H9 (cell line): ENCODE data around the gene GORAB. TPM values are rescaled to one million over a fixed set of nuclear protein-coding genes. Genes with fewer than 3 reads are reported as not detected.

Source experiments
- DNase-seq: peaks from one replicate; pipeline ENCODE4 v3.0.0-alpha.2; 2017
- H2AFZ ChIP-seq: one replicate; pipeline ENCODE4 v1.6.1; 2013; ENCODE audit warnings: mild to moderate bottlenecking, low read length, control low read depth, moderate library complexity
- H2AK5ac ChIP-seq: 2 replicates; pipeline ENCODE4 v1.6.1; 2013; ENCODE audit warnings: low read length, control low read depth, mixed read lengths; ENCODE audit not compliant: insufficient read length
- H2BK120ac ChIP-seq: one replicate; pipeline ENCODE4 v1.6.1; 2013; ENCODE audit warnings: low read depth, mild to moderate bottlenecking, low read length, control low read depth, inconsistent platforms; ENCODE audit not compliant: poor library complexity, severe bottlenecking
- H2BK12ac ChIP-seq: 2 replicates; pipeline ENCODE4 v1.6.1; 2013; ENCODE audit warnings: low read length, control low read depth, mixed read lengths, low read depth; ENCODE audit not compliant: insufficient read length
- H2BK15ac ChIP-seq: 2 replicates; pipeline ENCODE4 v1.6.1; 2013; ENCODE audit warnings: low read depth, low read length, control low read depth
- H2BK20ac ChIP-seq: one replicate; pipeline ENCODE4 v1.6.1; 2013; ENCODE audit warnings: low read depth, mild to moderate bottlenecking, low read length, control low read depth, inconsistent platforms; ENCODE audit not compliant: poor library complexity, severe bottlenecking
- H2BK5ac ChIP-seq: 2 replicates; pipeline ENCODE4 v1.6.1; 2013; ENCODE audit warnings: low read length, control low read depth, mixed read lengths; ENCODE audit not compliant: insufficient read length
- H3K14ac ChIP-seq: 2 replicates; pipeline ENCODE4 v1.6.1; 2013; ENCODE audit warnings: low read length, control low read depth; ENCODE audit not compliant: insufficient read depth
- H3K18ac ChIP-seq: 2 replicates; pipeline ENCODE4 v1.6.1; 2013; ENCODE audit warnings: low read depth, mild to moderate bottlenecking, mixed read lengths, low read length, control low read depth; ENCODE audit not compliant: insufficient read length
- H3K23ac ChIP-seq: 2 replicates; pipeline ENCODE4 v1.6.1; 2013; ENCODE audit warnings: low read length, control low read depth, mixed read lengths, low read depth; ENCODE audit not compliant: insufficient read length
- H3K23me2 ChIP-seq: 2 replicates; pipeline ENCODE4 v1.6.1; 2013; ENCODE audit warnings: low read depth, mild to moderate bottlenecking, mixed read lengths, low read length, control low read depth; ENCODE audit not compliant: insufficient read length, poor library complexity, severe bottlenecking
- H3K27ac ChIP-seq: 2 replicates; pipeline ENCODE4 v1.5.1; 2013; ENCODE audit warnings: low read length, control low read depth, mixed read lengths, low read depth; ENCODE audit not compliant: insufficient read length
- H3K27me3 ChIP-seq: 2 replicates; pipeline ENCODE4 v1.6.1; 2013; ENCODE audit warnings: low read length, control low read depth, inconsistent platforms; ENCODE audit not compliant: insufficient read depth
- H3K4ac ChIP-seq: 2 replicates; pipeline ENCODE4 v1.6.1; 2013; ENCODE audit warnings: low read depth, mild to moderate bottlenecking, control low read depth, inconsistent platforms, low read length, moderate library complexity
- H3K4me1 ChIP-seq: 2 replicates; pipeline ENCODE4 v1.6.1; 2013; ENCODE audit warnings: low read length, control low read depth, inconsistent platforms; ENCODE audit not compliant: insufficient read depth
- H3K4me2 ChIP-seq: 2 replicates; pipeline ENCODE4 v1.6.1; 2013; ENCODE audit warnings: low read length, control low read depth, mixed read lengths; ENCODE audit not compliant: insufficient read length, insufficient read depth
- H3K56ac ChIP-seq: 2 replicates; pipeline ENCODE4 v1.6.1; 2013; ENCODE audit warnings: low read depth, mild to moderate bottlenecking, mixed read lengths, low read length, control low read depth; ENCODE audit not compliant: insufficient read length
- H3K79me1 ChIP-seq: 2 replicates; pipeline ENCODE4 v1.6.1; 2013; ENCODE audit warnings: low read depth, mild to moderate bottlenecking, moderate library complexity, low read length, control low read depth, inconsistent platforms; ENCODE audit not compliant: insufficient read depth, poor library complexity, severe bottlenecking
- H3K79me2 ChIP-seq: 2 replicates; pipeline ENCODE4 v1.6.1; 2013; ENCODE audit warnings: low read length, control low read depth, inconsistent platforms; ENCODE audit not compliant: insufficient read depth
- H3K9ac ChIP-seq: 2 replicates; pipeline ENCODE4 v1.6.1; 2013; ENCODE audit warnings: low read length, control low read depth, mixed read lengths; ENCODE audit not compliant: insufficient read length; ENCODE audit errors: extremely low read depth
- H3K9me3 ChIP-seq: one replicate; pipeline ENCODE4 v1.6.1; 2013; ENCODE audit warnings: low read depth, low read length, inconsistent platforms; ENCODE audit not compliant: control insufficient read depth
- H3T11ph ChIP-seq: one replicate; pipeline ENCODE4 v1.6.1; 2013; ENCODE audit warnings: mild to moderate bottlenecking, low read length, control low read depth, inconsistent platforms
- H4K20me1 ChIP-seq: one replicate; pipeline ENCODE4 v1.6.1; 2013; ENCODE audit not compliant: control insufficient read depth, insufficient read length, insufficient read depth
- H4K5ac ChIP-seq: 2 replicates; pipeline ENCODE4 v1.6.1; 2013; ENCODE audit warnings: low read depth, mild to moderate bottlenecking, mixed read lengths, low read length, control low read depth; ENCODE audit not compliant: insufficient read length
- H4K8ac ChIP-seq: replicated peaks from 2 replicates; pipeline ENCODE4 v1.6.1; 2013; ENCODE audit warnings: low read length, control low read depth, mixed read lengths, low read depth; ENCODE audit not compliant: insufficient read length
- H4K91ac ChIP-seq: 2 replicates; pipeline ENCODE4 v1.6.1; 2013; ENCODE audit warnings: low read depth, mild to moderate bottlenecking, moderate library complexity, mixed read lengths, low read length, control low read depth; ENCODE audit not compliant: insufficient read length
- H3K27ac Mint-ChIP-seq, 3 experiments: 2 replicates in 2 of 3; 3 replicates in 1 of 3; pipeline ENCODE4 v1.8.0; 2020 to 2021; ENCODE audit warnings: mixed read lengths in 3 of 3, mild to moderate bottlenecking in 1 of 3, moderate library complexity in 1 of 3
- H3K27me3 Mint-ChIP-seq: 2 replicates; pipeline ENCODE4 v1.8.0; 2021; ENCODE audit warnings: low read depth, mild to moderate bottlenecking, moderate library complexity, mixed read lengths
- H3K36me3 Mint-ChIP-seq, 3 experiments: 2 replicates in 2 of 3; 3 replicates in 1 of 3; pipeline ENCODE4 v1.8.0; 2020 to 2021; ENCODE audit warnings: low read depth in 3 of 3, mixed read lengths in 3 of 3; ENCODE audit not compliant: insufficient read depth in 1 of 3
- H3K4me1 Mint-ChIP-seq, 2 experiments: 2 replicates each; pipeline ENCODE4 v1.8.0; 2020; ENCODE audit warnings: mixed read lengths in 2 of 2
- H3K4me3 Mint-ChIP-seq, 2 experiments: 2 replicates in 1 of 2; 3 replicates in 1 of 2; pipeline ENCODE4 v1.8.0; 2020 to 2021; ENCODE audit warnings: mild to moderate bottlenecking in 2 of 2, mixed read lengths in 2 of 2, moderate library complexity in 1 of 2
- H3K9me3 Mint-ChIP-seq, 2 experiments: 2 replicates in 1 of 2; 3 replicates in 1 of 2; pipeline ENCODE4 v1.8.0; 2020; ENCODE audit warnings: mild to moderate bottlenecking in 2 of 2, mixed read lengths in 2 of 2, moderate library complexity in 1 of 2
- WGBS: extraction: QIAGEN DNeasy Blood & Tissue Kit; methylation state at CpG from one replicate; pipeline ENCODE4 v1.1.7; 2013; ENCODE audit warnings: missing lambda C conversion rate, low lambda C conversion rate, mixed read lengths; ENCODE audit not compliant: insufficient read length; ENCODE audit errors: extremely low coverage; 5-methylcytosine and 5-hydroxymethylcytosine counted together
- total RNA-seq: library from RNA; stranded (reverse); gene quantifications from 2 replicates; pipeline ENCODE4 v1.2.1, GENCODE V29; 2021
- TF ChIP-seq, protein P1 (sequence below): fragments of 200-600 bp; sonication (generic); conservative IDR thresholded peaks from 3 replicates; pipeline ENCODE4 v1.8.0; 2021; ENCODE audit warnings: antibody characterized with exemption, mild to moderate bottlenecking

Gene GORAB
- total RNA-seq, 1 experiment from 2014 or later = 17.8 TPM

GRCh38 chr1:170495006-170495405 is 37.0 kb upstream of the GORAB start:
- Mint-ChIP-seq H3K36me3 (no peaks in the 10 kb centered on the region), H3K27me3 (no peaks in the 10 kb centered on the region), H3K4me3 (no peak overlapping the region), H3K27ac (no peak overlapping the region; a peak in 2 of 7 replicates), H3K4me1 (peaks cover 14 to 34% of the 10 kb centered on the region in 2 experiments), H3K9me3 (no peaks in the 10 kb centered on the region)
- Histone ChIP-seq H3K23ac (no peak overlapping the region), H3K23me2 (no peaks in the 10 kb centered on the region), H3K4ac (no peak overlapping the region), H2BK12ac (no peak overlapping the region), H3K18ac (no peak overlapping the region), H4K8ac (no peak overlapping the region), H2AK5ac (no peak overlapping the region), H3K79me1 (no peaks in the 10 kb centered on the region), H3K9ac (no peak overlapping the region), H2BK120ac (no peak overlapping the region), H3T11ph (no peak overlapping the region), H3K14ac (no peak overlapping the region), H3K4me2 (no peak overlapping the region), H4K5ac (no peak overlapping the region), H4K20me1 (no peaks in the 10 kb centered on the region), H3K9me3 (no peaks in the 10 kb centered on the region), H3K27ac (no peak overlapping the region), H3K56ac (no peak overlapping the region), H2BK20ac (no peak overlapping the region), H4K91ac (no peak overlapping the region), H3K4me1 (no peaks in the 10 kb centered on the region; the same call in 1 of the 2 replicates), H3K79me2 (no peaks in the 10 kb centered on the region), H2BK5ac (no peak overlapping the region), H2BK15ac (no peak overlapping the region), H2AFZ (no peak overlapping the region), H3K27me3 (no peaks in the 10 kb centered on the region)
- no CpG with 5 or more reads among the region's 2 CpGs for WGBS
- TF ChIP-seq, protein P1, sequence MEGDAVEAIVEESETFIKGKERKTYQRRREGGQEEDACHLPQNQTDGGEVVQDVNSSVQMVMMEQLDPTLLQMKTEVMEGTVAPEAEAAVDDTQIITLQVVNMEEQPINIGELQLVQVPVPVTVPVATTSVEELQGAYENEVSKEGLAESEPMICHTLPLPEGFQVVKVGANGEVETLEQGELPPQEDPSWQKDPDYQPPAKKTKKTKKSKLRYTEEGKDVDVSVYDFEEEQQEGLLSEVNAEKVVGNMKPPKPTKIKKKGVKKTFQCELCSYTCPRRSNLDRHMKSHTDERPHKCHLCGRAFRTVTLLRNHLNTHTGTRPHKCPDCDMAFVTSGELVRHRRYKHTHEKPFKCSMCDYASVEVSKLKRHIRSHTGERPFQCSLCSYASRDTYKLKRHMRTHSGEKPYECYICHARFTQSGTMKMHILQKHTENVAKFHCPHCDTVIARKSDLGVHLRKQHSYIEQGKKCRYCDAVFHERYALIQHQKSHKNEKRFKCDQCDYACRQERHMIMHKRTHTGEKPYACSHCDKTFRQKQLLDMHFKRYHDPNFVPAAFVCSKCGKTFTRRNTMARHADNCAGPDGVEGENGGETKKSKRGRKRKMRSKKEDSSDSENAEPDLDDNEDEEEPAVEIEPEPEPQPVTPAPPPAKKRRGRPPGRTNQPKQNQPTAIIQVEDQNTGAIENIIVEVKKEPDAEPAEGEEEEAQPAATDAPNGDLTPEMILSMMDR = no peak
- no peak for DNase-seq
